Thymus (tissue), 11 donors: ENCODE data around the gene HS6ST1. TPM values are rescaled to one million over a fixed set of nuclear protein-coding genes. Genes with fewer than 3 reads are reported as not detected.

Experiments
- DNase-seq, 9 donors: peaks; one replicate each; pipeline ENCODE4 v3.0.0-alpha.2; 2013; ENCODE audit warnings: low spot score in 9 of 9, low read depth in 6 of 9, missing footprints in 1 of 9
- H3K27ac ChIP-seq, 2 donors: one replicate each; pipeline ENCODE4 v1.5.1; 2013; ENCODE audit warnings: control low read depth in 1 of 2, low read depth in 1 of 2, low read length in 1 of 2, mild to moderate bottlenecking in 1 of 2, moderate library complexity in 1 of 2
- H3K27me3 ChIP-seq, 2 donors: one replicate each; pipeline ENCODE4 v1.5.1; 2013; ENCODE audit warnings: low read length in 1 of 2; ENCODE audit not compliant: control insufficient read depth in 2 of 2, insufficient read depth in 1 of 2
- H3K36me3 ChIP-seq, 2 donors: one replicate each; pipeline ENCODE4 v1.5.1; 2013; ENCODE audit warnings: low read length in 1 of 2, mild to moderate bottlenecking in 1 of 2, moderate library complexity in 1 of 2; ENCODE audit not compliant: control insufficient read depth in 2 of 2, insufficient read depth in 2 of 2
- H3K4me1 ChIP-seq, 2 donors: one replicate each; pipeline ENCODE4 v1.5.1; 2013; ENCODE audit warnings: low read length in 2 of 2; ENCODE audit not compliant: control insufficient read depth in 2 of 2, insufficient read depth in 2 of 2
- H3K4me3 ChIP-seq, 2 donors: one replicate each; pipeline ENCODE4 v1.5.1; 2013; ENCODE audit warnings: low read length in 2 of 2, control low read depth in 1 of 2, mild to moderate bottlenecking in 1 of 2
- H3K9me3 ChIP-seq, 2 donors: one replicate each; pipeline ENCODE4 v1.5.1; 2013; ENCODE audit warnings: low read length in 1 of 2, mild to moderate bottlenecking in 1 of 2; ENCODE audit not compliant: control insufficient read depth in 2 of 2, insufficient read depth in 1 of 2
- WGBS: extraction: QIAGEN DNeasy Blood & Tissue Kit; methylation state at CpG from one replicate; pipeline ENCODE4 v1.1.7; 2013; 5-methylcytosine and 5-hydroxymethylcytosine counted together
- polyA plus RNA-seq: library from polyadenylated mRNA; stranded (reverse); fragments of 200-250 nt; gene quantifications from one replicate; pipeline ENCODE4 v1.2.3, GENCODE V29; 2013
- total RNA-seq: library from RNA; stranded (reverse); fragments of 120-200 nt; gene quantifications from one replicate; pipeline ENCODE4 v1.2.4, GENCODE V29; 2013
- donor health status: healthy.

Gene HS6ST1
- total and polyA plus RNA-seq, 2 donors = 20.0 to 35.2 TPM

DNA sequence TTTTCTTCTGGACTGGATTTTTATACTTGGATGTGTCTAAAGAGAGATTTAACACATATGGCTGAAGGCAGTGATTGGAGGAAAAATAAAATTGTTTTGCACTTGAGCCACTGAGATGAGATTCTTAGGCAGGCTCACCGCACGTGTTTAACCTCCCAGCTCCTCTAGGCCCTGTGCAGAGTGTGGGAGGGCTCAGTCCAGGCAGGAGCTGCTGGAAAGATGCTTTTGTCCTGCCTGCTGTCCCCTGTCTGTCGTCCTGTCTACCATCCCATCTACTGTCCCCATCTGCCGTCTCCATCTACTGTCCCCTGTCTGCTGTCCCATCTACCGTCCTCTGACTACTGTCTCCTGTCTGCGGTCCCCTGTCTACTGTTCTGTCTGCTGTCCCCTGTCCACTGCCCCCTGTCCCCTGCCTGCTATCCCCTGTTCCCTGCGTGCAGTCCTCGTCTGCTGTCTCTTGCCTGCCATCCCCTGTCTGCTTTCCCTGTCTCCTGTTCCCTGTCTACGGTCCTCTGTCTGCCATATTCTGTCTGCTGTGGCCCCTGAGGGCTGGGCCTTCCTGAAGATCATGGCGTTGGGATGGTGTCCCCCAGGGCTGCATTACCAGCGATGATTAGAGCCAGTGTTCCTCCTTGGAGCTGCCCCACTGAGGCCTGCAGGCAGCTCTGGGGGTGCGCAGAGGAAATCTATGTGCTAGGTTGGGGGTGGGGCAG lies 43.7 kb upstream of the HS6ST1 start:
- Histone ChIP-seq H3K4me3 (no peak overlapping the region), H3K9me3 (no peaks in the 10 kb centered on the region), H3K36me3 (no peaks in the 10 kb centered on the region), H3K27me3 (peaks cover 0 to 2% of the 10 kb centered on the region in 2 donors), H3K27ac (no peak overlapping the region), H3K4me1 (peaks cover 10 to 23% of the 10 kb centered on the region in 2 donors)
- 96% methylated on average over 12 of the region's 12 CpGs for WGBS
- DNase-seq = no peak

DNA sequence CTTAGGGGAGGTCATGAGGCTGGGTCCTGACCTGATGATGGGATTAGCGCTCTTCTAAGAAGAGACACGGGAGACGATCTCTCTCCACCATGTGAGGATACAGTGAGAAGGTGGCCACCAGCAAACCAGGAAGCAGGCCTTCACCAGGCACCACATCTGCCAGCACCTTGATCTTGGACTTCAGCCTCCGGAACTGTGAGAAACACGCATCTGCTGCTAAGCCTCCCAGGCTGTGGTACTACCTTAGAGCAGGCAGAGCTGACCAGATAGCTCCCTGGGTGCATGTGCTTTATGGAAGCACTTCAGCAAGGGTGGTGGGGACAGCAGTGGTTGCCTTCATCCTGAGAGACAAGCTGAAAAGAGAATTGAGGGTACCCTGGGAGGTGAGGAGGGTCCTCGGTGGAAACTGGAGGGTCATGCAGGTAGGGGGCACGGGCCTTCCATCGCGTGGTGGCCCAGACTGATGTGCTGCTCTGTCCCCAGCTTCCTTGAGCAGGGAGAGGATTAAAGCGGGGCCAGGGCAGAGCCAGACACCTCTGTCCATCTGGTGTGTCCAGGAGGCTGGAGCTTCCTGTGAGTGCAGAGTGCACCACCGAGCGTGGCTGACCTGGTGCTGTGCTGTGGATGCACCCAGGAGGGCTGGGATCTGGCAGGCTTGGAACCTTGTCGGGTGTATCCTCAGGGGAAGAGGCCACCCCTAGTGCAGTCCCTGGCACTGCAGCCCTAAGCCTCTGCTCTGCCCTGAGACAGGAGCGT lies 42.9 kb upstream of the HS6ST1 start:
- H3K27ac ChIP-seq = no peak overlapping the region
- no peaks in the 10 kb centered on the region for H3K36me3 ChIP-seq
- H3K27me3 ChIP-seq = no peaks in the 10 kb centered on the region
- DNase-seq = no peak
- no peaks in the 10 kb centered on the region for H3K9me3 ChIP-seq
- no peak overlapping the region for H3K4me3 ChIP-seq
- H3K4me1 ChIP-seq = peaks cover 3 to 16% of the 10 kb centered on the region in 2 donors
- 97% methylated on average over 14 of the region's 14 CpGs for WGBS

DNA sequence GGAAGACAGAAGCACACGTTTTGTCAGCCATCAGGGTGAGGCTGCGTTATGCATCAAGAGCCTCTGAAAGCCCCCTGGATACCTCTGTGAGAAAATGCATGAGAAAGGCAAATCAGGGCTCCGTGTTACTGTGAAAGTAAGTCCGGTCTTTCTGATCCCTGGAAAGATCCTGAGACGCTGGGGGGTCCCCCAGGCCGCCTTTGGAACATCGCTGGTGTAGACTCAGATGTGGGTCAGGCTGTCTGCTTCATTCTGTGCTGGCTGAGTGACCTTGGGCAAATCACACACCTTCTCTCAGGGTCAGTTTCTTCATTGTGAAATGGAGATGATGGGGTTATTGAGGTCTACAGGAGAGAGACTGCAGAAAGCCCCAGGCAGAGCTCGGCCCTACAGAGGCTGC lies 42.0 kb upstream of the HS6ST1 start:
- no peaks in the 10 kb centered on the region for H3K36me3 ChIP-seq
- no peak for DNase-seq
- peaks cover 0 to 11% of the 10 kb centered on the region in 2 donors for H3K4me1 ChIP-seq
- H3K27me3 ChIP-seq = no peaks in the 10 kb centered on the region
- no peak overlapping the region for H3K27ac ChIP-seq
- no peaks in the 10 kb centered on the region for H3K9me3 ChIP-seq
- WGBS = 96% methylated on average over 8 of the region's 8 CpGs
- H3K4me3 ChIP-seq = no peak overlapping the region

DNA sequence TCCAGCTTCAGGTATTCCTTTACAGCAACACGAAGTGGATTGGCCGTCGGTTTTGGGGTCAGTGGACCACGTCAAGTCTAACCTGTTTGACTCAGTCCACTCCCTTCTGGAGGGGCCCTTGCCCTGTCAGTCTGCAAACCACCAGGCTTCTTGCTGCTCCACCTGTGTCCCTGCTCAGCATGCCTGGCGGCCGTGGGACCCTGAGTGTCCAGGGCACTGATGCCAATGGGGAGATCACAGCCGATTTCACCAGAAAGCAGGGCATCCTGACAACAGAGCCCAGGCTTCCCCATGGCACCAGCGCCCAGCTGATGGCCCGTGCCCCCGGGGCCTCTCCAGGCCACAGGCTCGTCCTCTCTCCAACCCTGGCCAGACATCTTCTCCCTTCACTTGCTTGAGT lies 41.2 kb upstream of the HS6ST1 start:
- Histone ChIP-seq H3K27ac (no peak overlapping the region), H3K4me3 (no peak overlapping the region), H3K36me3 (no peaks in the 10 kb centered on the region), H3K27me3 (no peaks in the 10 kb centered on the region), H3K4me1 (peaks cover 0 to 8% of the 10 kb centered on the region in 2 donors), H3K9me3 (no peaks in the 10 kb centered on the region)
- 92% methylated on average over 11 of the region's 11 CpGs for WGBS
- DNase-seq = no peak

DNA sequence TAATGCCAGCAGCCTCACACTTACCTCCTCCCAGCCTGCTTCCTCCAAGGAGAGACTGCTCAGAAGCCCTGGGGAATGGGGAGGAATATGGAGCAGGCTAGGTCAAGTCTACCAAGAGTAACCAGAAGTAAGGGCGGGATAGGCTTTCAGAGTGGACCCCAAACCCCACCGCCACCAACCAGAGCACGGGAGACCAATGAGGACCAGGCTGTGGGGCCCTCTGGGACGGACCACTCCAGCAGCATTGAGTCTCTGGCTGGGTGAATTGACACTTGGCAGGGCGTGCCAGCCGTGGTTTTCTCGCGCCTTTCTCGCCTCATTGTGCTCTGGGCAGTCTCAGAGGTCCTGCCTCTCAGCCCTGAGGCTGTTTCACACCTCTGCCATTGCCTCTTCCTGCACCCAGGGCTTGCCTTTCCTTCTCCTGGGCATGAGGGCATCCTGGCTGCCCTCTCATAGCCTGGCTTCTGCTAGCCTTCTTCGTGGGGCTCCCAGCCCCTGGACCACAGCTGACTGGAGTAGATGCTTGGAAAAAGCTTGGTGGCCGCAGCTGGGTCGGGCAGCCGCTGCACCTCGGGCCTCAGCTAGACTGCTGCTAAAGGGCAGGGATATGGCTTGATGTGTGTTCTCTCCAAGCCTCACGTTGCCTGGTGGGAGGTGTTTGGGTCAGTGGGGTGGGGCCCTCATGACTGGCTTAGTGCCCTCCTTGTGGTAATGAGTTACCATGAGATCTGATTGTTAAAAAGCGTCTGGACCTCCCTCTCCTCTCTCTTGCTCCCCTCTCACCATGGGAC lies 40.5 kb upstream of the HS6ST1 start:
- H3K27ac ChIP-seq = no peak overlapping the region
- 98% methylated on average over 16 of the region's 16 CpGs for WGBS
- H3K9me3 ChIP-seq = no peaks in the 10 kb centered on the region
- no peaks in the 10 kb centered on the region for H3K27me3 ChIP-seq
- no peak for DNase-seq
- H3K4me3 ChIP-seq = no peak overlapping the region
- no peaks in the 10 kb centered on the region for H3K36me3 ChIP-seq
- peaks cover 0 to 1% of the 10 kb centered on the region in 2 donors for H3K4me1 ChIP-seq

DNA sequence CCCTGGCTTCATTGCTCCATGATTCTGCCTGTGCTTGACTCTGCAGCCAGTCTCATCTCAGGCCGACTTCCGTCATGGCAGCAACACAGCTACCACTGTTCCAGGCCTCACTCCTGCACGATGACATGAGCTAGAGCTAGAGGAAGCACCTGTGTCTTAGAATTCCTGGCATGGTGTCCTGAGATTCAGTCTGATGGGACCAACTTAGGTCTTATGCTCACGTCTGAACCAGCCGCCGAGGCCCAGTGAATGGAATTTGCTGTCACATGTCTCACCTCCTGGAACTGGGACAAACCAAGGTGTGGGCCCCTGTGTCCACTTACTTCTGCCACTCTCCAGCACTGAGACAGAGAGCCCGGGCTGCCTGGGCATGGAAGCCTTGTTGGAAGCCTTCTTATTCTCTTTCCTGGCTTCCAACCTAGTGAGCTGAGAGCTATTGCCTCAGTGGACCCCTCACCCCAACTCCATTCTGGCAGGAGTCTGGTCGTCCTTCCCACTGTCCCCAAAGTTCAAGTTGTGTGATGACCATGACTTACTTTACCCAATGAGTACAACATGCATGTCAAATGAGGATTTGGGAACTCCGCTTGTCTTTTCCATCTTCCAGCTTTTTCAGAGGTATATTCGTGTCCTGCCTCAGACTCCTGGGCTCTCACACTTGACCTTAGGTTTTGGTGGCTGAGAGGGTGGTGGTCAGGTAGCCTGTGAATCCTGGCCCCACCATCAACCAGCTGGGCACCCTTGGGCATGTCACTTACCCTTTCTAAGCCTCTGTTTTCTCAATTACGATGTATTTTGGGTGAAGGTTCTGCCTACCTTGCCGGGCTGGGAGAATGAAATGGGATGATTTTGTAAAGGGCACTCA lies 39.1 kb upstream of the HS6ST1 start:
- DNase-seq = no peak
- WGBS = 94% methylated on average over 12 of the region's 12 CpGs
- no peaks in the 10 kb centered on the region for H3K9me3 ChIP-seq
- H3K4me3 ChIP-seq = no peak overlapping the region
- H3K27ac ChIP-seq = no peak overlapping the region
- no peaks in the 10 kb centered on the region for H3K4me1 ChIP-seq
- no peaks in the 10 kb centered on the region for H3K27me3 ChIP-seq
- no peaks in the 10 kb centered on the region for H3K36me3 ChIP-seq

DNA sequence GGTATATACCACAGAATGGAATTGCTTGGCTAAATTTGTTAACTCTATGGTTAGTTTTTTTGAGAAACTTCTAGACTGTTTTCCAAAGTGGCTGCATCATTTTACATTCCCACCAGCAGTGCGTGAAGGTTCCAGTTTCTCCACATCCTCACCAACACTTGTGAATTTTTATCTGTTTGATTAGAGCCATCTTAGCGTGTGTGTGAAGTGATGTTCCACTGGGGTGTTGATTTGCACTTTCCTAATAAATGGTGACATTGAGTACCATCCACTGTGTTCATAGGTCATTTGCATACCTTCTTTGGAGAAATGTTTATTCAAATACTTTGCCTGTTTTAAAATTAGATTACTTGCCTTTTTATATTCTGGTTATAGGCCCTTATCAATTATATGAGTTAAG lies 37.5 kb upstream of the HS6ST1 start:
- Histone ChIP-seq H3K9me3 (peaks cover 0 to 4% of the 10 kb centered on the region in 2 donors), H3K36me3 (no peaks in the 10 kb centered on the region), H3K4me1 (no peaks in the 10 kb centered on the region), H3K27ac (no peak overlapping the region), H3K27me3 (no peaks in the 10 kb centered on the region), H3K4me3 (no peak overlapping the region)
- 96% methylated on average over 2 of the region's 2 CpGs for WGBS
- DNase-seq = no peak

DNA sequence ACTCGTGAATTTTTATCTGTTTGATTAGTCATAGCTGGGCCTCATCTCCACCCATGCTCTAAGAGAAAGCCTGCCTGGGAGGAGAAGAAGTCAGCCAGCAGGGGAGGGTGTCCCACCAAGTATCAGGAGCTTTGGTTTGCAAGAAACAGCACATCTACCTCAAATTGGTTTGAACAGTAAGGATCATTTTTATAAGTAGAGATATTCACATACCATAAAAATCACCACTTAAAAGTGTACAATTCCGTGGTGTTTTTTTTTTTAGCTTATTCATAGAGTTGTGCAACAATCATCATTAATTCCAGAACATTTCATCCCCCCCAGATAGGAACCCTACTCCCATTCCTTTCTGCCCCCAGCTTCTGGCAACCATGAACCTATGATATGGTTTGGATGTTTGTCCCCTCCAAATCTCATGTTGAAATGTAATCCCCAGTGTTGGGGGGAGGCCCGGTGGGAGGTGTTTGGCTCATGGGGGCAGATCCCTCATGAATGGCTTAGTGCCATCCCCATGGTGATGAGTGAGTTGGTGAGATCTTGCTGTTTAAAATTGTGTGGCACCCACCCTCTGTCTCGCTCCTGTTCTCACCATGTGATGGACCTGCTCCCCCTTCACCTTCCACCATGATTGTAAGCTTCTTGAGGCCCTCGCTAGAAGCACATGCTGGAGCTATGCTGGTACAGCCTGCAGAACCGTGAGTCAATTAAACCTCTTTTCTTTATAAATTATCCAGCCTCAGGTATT lies 36.2 kb upstream of the HS6ST1 start:
- H3K27ac ChIP-seq = no peak overlapping the region

More for the DNA sequence above, 36.2 kb upstream of the HS6ST1 start:
- Histone ChIP-seq H3K9me3 (peaks cover 0 to 4% of the 10 kb centered on the region in 2 donors), H3K36me3 (no peaks in the 10 kb centered on the region), H3K27me3 (no peaks in the 10 kb centered on the region), H3K4me3 (no peak overlapping the region), H3K4me1 (no peaks in the 10 kb centered on the region)
- WGBS = 92% methylated on average over 6 of the region's 6 CpGs
- DNase-seq = no peak
